Measurements from ENCODE around the gene EFNA1. TPM values are rescaled to one million over a fixed set of nuclear protein-coding genes. Genes with fewer than 3 reads are reported as not detected.

EFNA1 gene
- total and polyA plus RNA-seq, 2 of the 4 experiments (the other 2 are of a cell fraction) = 0.90 to 1.6 TPM

DNA sequence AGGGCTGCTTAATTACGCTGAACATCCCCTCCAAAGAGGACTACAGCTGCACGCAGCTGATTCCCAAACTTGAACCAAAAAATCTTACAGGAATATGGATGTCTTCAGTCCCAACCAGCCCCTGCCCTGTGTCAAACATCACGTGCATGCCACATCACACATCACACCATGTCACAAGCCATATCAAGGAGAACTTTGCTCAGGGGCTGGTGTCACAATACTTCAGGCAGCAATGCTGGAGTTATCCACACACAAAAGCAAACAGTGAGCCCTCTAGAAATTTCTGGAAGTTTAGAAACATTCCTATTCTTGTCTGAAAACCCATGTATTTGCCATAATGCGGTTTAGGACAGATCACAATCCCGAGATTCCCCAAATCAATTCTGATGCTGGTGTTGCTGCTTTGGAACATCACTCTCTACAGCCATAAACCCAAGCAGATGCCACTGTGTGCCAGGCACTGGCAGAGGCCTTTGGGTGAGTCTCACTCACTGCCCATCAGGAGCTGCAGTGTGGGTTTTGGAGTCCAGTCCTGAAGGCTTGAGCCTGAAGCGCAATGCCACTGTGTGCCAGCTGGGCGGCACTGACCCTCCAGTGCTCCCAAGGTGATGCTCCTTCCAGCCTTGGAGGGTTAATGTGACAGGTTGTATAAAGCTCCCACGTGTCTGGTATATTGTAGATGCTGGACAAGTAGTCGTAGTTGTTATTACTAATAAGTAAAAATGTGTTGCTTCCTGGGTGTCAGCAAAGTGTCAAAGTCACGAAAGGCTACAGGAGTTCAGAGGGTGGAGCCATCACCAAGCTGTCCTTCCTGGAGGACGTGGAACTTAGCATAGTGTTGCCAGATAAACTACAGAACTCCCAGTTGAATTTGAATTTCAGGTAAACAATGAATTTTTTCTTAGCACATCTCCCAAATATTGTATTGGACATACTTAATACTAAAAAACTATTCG lies 20.1 kb upstream of the EFNA1 start:
- Histone ChIP-seq H2BK120ac (ENCODE audit: low read depth, low read length) (no peak overlapping the region), H4K20me1 (ENCODE audit: insufficient read depth, low read length) (no peaks in the 10 kb centered on the region), H3K4me2 (ENCODE audit: low read depth, low read length) (no peak overlapping the region), H4K91ac (ENCODE audit: insufficient read depth, low read depth, low read length) (no peak overlapping the region), H3K4me1 (ENCODE audit: control insufficient read depth, insufficient read depth, low read length) (no peaks in the 10 kb centered on the region), H3K14ac (replicated peaks; ENCODE audit: low read depth, low read length) (no peak overlapping the region), H2BK15ac (ENCODE audit: low read depth, low read length) (no peak overlapping the region), H2AK9ac (replicated peaks; ENCODE audit: low read depth, low read length, poor library complexity) (no peak overlapping the region), H4K5ac (ENCODE audit: low read depth, low read length) (no peak overlapping the region), H3K9me3 (ENCODE audit: control insufficient read depth, insufficient read depth, low read length) (no peaks in the 10 kb centered on the region), H3K4ac (ENCODE audit: low read depth, low read length) (no peak overlapping the region), H3K27me3 (ENCODE audit: control insufficient read depth, insufficient read depth, low read length) (peaks cover 57% of the 10 kb centered on the region), H3K79me1 (ENCODE audit: low read depth in 1 of 2, low read length in 2 of 2) (no peaks in the 10 kb centered on the region), H3K27ac (ENCODE audit: insufficient read depth, low read length) (no peak overlapping the region), H3K23ac (ENCODE audit: low read depth, low read length) (no peak overlapping the region), H3K56ac (ENCODE audit: extremely low read depth, insufficient read depth, low read length) (no peak overlapping the region), H3K9ac (ENCODE audit: low read depth, low read length) (no peak overlapping the region), H3K36me3 (ENCODE audit: control insufficient read depth, insufficient read depth, low read length) (no peaks in the 10 kb centered on the region), H2BK5ac (ENCODE audit: low read depth, low read length, poor library complexity, severe bottlenecking) (no peak overlapping the region), H2BK20ac (ENCODE audit: low read depth, low read length) (no peak overlapping the region), H2AK5ac (ENCODE audit: low read depth, low read length) (no peak overlapping the region), H4K8ac (ENCODE audit: low read depth in 2 of 2, low read length in 2 of 2) (no peak overlapping the region), H3K18ac (ENCODE audit: low read depth, low read length) (no peak overlapping the region), H3K4me3 (ENCODE audit: insufficient read depth, low read depth, low read length) (no peak overlapping the region), H3K9me1 (ENCODE audit: insufficient read depth, low read length) (no peaks in the 10 kb centered on the region), H2AFZ (replicated peaks; ENCODE audit: low read length, poor library complexity) (no peak overlapping the region)
- WGBS, 2 experiments (ENCODE audit: extremely low coverage in 2 of 2, insufficient read length in 1 of 2) = 46% methylated on average over 6 of the region's 12 CpGs; no CpG with 5 or more reads in 1 of the 2 experiments
- no peak for ATAC-seq (ENCODE audit: low read depth)
- CTCF ChIA-PET = no interaction called here
- no TSS peak for BruUV-seq (replicated peaks)
- in situ Hi-C loops (cut with MboI; ENCODE audit: low sequenced_read_pairs) = no loop called here
- intact Hi-C loops (cut with micrococcal nuclease) = no loop called here
- POLR2A ChIA-PET (ENCODE audit: unreplicated experiment) = no interaction called here
- dilution Hi-C loops (cut with HindIII; ENCODE audit: low sequenced_read_pairs, unreplicated experiment) = no loop called here
- no peak for DNase-seq
- TF ChIP-seq, protein P1, sequence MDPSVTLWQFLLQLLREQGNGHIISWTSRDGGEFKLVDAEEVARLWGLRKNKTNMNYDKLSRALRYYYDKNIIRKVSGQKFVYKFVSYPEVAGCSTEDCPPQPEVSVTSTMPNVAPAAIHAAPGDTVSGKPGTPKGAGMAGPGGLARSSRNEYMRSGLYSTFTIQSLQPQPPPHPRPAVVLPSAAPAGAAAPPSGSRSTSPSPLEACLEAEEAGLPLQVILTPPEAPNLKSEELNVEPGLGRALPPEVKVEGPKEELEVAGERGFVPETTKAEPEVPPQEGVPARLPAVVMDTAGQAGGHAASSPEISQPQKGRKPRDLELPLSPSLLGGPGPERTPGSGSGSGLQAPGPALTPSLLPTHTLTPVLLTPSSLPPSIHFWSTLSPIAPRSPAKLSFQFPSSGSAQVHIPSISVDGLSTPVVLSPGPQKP (IDR thresholded peaks at IDR 0.05; ENCODE audit: borderline replicate concordance, low read depth, low read length) = no peak
- TF ChIP-seq RCOR1 (IDR thresholded peaks at IDR 0.05; ENCODE audit: insufficient replicate concordance, low read length) = no peak
